ENCODE results near the gene TMEM273.

GRCh38 chr10:49207113-49207512, 18.9 kb upstream of the TMEM273 start:
- TF ChIP-seq GATA2 (IDR thresholded peaks at IDR 0.05; ENCODE audit: low read depth, low read length) (no peak), GATA3 (IDR thresholded peaks at IDR 0.05; ENCODE audit: low read depth, low read length) (no peak)

Measured in SH-SY5Y (cell line).